ENCODE measurements around the gene STK4. TPM values are rescaled to one million over a fixed set of nuclear protein-coding genes. Genes with fewer than 3 reads are reported as not detected.

Gene STK4
- total RNA-seq, 4 donors from 2014 or later: 9.0 to 43.6 (median 29.6) TPM

- TF ChIP-seq POLR2A (IDR thresholded peaks at IDR 0.05) (no peak), CTCF (IDR thresholded peaks at IDR 0.05) (no peak)
- Histone ChIP-seq H3K4me1 (no peaks in the 10 kb centered on the region), H3K4me3 (no peak overlapping the region), H3K27ac (no peak overlapping the region), H3K27me3 (no peaks in the 10 kb centered on the region), H3K9me3 (no peaks in the 10 kb centered on the region), H3K36me3 (no peaks in the 10 kb centered on the region)
- DNase-seq: no peak
- intact Hi-C loops (cut with DNase I; ENCODE audit: low total_unique reads): no loop called here
Observed at GRCh38 chr20:45080867-45081624, 114.7 kb downstream of the STK4 start.

- Histone ChIP-seq H3K4me3 (no peak overlapping the region), H3K9me3 (no peaks in the 10 kb centered on the region), H3K27me3 (no peaks in the 10 kb centered on the region), H3K4me1 (no peaks in the 10 kb centered on the region), H3K27ac (no peak overlapping the region), H3K36me3 (no peaks in the 10 kb centered on the region)
- TF ChIP-seq CTCF (IDR thresholded peaks at IDR 0.05): no peak
- no peak for TF ChIP-seq POLR2A (IDR thresholded peaks at IDR 0.05)
- intact Hi-C loops (cut with DNase I; ENCODE audit: low total_unique reads): no loop called here
- DNase-seq: no peak
Observed at GRCh38 chr20:45082468-45082867, 116.2 kb downstream of the STK4 start.

GRCh38 chr20:45083127-45083526, 116.8 kb downstream of the STK4 start:
- no peaks in the 10 kb centered on the region for H3K36me3 ChIP-seq
- TF ChIP-seq CTCF (IDR thresholded peaks at IDR 0.05) (no peak), POLR2A (IDR thresholded peaks at IDR 0.05) (no peak)
- H3K27me3 ChIP-seq: no peaks in the 10 kb centered on the region
- no peak overlapping the region for H3K4me3 ChIP-seq
- intact Hi-C loops (cut with DNase I; ENCODE audit: low total_unique reads): no loop called here
- no peaks in the 10 kb centered on the region for H3K4me1 ChIP-seq
- DNase-seq: no peak
- H3K9me3 ChIP-seq: no peaks in the 10 kb centered on the region
- no peak overlapping the region for H3K27ac ChIP-seq

- Histone ChIP-seq H3K4me3 (no peak overlapping the region), H3K36me3 (no peaks in the 10 kb centered on the region), H3K4me1 (no peaks in the 10 kb centered on the region), H3K9me3 (no peaks in the 10 kb centered on the region), H3K27me3 (no peaks in the 10 kb centered on the region), H3K27ac (no peak overlapping the region)
- DNase-seq: no peak
- intact Hi-C loops (cut with DNase I; ENCODE audit: low total_unique reads): no loop called here
- no peak for TF ChIP-seq CTCF (IDR thresholded peaks at IDR 0.05)
- no peak for TF ChIP-seq POLR2A (IDR thresholded peaks at IDR 0.05)
Observed at GRCh38 chr20:45085289-45085688, 119.0 kb downstream of the STK4 start.

- Histone ChIP-seq H3K9me3 (no peaks in the 10 kb centered on the region), H3K4me3 (no peak overlapping the region), H3K27ac (no peak overlapping the region), H3K36me3 (no peaks in the 10 kb centered on the region), H3K27me3 (no peaks in the 10 kb centered on the region), H3K4me1 (no peaks in the 10 kb centered on the region)
- no peak for TF ChIP-seq CTCF (IDR thresholded peaks at IDR 0.05)
- no peak for TF ChIP-seq POLR2A (IDR thresholded peaks at IDR 0.05)
- intact Hi-C loops (cut with DNase I; ENCODE audit: low total_unique reads): no loop called here
- no peak for DNase-seq
Observed at GRCh38 chr20:45085867-45086266, 119.6 kb downstream of the STK4 start.
